ENCODE measurements around the gene CDCA4.

CDCA4 gene

DNA sequence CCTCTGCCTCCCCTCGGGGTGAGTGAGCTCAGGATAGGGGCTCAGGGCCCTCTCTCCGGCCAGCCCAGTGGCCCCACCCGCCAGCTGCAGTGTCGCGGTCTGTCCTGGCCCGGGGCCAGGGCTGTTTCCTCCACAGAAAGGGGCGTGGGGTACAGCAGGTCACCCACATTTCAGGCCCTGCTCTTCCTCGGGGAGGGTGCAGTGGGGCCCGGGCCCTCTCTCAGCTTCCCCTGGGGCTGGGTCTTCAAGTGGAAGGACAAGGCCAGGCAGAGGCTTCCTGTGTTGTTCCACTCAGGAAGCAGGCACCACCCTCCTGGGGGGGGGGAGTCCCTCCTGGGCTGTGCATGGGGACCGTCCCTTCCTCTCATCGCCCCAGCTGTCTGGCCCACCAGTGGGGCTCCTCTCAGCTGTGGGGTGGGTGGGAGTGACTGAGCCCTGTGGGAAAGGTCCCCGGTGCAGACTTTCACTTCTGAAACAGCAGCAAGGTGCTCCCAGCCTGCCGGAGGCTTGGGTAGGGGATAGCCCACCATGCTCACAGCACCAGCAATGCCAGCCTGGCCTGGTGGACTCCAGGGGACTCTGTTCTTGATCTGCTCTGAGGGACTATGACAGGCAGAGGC is 40.7 kb upstream of the CDCA4 start:
- TF ChIP-seq, protein P1, sequence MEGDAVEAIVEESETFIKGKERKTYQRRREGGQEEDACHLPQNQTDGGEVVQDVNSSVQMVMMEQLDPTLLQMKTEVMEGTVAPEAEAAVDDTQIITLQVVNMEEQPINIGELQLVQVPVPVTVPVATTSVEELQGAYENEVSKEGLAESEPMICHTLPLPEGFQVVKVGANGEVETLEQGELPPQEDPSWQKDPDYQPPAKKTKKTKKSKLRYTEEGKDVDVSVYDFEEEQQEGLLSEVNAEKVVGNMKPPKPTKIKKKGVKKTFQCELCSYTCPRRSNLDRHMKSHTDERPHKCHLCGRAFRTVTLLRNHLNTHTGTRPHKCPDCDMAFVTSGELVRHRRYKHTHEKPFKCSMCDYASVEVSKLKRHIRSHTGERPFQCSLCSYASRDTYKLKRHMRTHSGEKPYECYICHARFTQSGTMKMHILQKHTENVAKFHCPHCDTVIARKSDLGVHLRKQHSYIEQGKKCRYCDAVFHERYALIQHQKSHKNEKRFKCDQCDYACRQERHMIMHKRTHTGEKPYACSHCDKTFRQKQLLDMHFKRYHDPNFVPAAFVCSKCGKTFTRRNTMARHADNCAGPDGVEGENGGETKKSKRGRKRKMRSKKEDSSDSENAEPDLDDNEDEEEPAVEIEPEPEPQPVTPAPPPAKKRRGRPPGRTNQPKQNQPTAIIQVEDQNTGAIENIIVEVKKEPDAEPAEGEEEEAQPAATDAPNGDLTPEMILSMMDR (IDR thresholded peaks at IDR 0.05; ENCODE audit: low read depth, low read length): no peak
- H3K4me3 ChIP-seq (replicated peaks in 1 of 2; ENCODE audit: low read depth in 2 of 2, low read length in 2 of 2): no peak overlapping the region
- DNase-seq (ENCODE audit: low read depth in 2 of 2): no peak

DNA sequence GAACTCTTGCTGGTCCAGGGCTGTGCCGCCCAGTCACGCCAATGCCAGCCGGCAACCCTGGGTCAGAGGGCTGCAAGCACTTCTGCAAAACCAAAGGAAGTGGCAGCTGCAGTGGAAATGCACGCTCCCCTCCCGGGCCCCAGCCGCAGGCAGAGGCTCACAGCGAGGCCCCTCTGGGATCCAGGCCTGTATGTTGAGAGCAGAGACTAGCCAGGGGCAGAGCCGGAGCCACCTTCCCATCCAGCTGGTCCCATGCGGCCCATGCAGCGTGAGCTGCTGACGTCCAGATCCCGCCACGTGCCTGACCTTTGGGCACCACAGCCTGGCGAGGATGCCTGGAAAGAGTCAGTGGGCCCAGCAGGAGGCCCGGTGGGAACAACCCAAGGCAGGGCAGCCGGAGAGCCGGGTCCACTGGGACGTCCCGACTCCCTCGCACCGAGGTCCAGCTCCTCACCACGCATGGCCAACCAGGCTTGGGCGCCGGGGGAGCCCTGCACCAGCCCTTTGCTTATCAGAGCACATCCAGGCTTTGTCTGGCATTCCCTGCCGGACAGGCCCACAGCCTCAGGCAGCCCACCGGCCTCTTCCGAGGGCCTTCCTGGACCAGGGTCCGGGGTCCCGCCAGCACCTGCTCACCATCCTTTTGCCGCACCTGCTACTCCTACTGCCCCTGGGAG is 40.0 kb upstream of the CDCA4 start:
- no peak overlapping the region for H3K4me3 ChIP-seq (replicated peaks in 1 of 2; ENCODE audit: low read depth in 2 of 2, low read length in 2 of 2)
- TF ChIP-seq, protein P1 (IDR thresholded peaks at IDR 0.05; ENCODE audit: low read depth, low read length): no peak
- DNase-seq (ENCODE audit: low read depth in 2 of 2): no peak

DNA sequence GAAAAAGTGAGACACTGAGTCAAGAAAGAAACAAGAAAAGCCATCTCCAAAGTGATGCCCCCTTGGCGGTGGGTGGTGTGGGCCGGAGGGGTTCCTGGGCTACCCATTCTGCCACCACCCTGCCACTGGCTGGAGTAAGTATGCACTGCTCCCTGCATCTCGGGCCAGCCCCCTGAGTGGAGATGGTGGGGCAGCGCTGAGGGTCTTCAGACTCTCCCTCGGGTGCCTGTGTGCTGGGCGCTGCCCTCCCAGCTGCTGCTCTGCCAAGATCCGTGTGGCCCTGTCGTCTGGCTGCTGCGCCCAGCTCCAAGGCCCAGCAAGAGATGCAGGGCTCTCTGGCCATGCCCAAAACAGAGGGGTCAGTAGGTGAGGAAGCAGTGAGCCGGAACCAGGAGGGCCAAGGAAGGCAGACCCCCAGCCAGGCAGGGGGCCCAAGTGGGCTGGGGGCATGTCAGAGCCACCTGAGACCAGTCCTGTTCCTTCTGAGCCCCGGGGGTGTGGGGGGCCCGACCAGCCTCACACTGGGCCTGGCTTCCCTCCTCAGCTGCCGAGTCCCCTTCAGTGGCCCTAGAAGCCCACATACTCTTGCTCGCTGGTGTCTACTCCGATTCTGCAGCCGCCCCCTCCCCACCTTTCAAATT is 39.2 kb upstream of the CDCA4 start:
- no peak for DNase-seq (ENCODE audit: low read depth in 2 of 2)
- H3K4me3 ChIP-seq (replicated peaks in 1 of 2; ENCODE audit: low read depth in 2 of 2, low read length in 2 of 2): no peak overlapping the region
- TF ChIP-seq, protein P1 (IDR thresholded peaks at IDR 0.05; ENCODE audit: low read depth, low read length): no peak

DNA sequence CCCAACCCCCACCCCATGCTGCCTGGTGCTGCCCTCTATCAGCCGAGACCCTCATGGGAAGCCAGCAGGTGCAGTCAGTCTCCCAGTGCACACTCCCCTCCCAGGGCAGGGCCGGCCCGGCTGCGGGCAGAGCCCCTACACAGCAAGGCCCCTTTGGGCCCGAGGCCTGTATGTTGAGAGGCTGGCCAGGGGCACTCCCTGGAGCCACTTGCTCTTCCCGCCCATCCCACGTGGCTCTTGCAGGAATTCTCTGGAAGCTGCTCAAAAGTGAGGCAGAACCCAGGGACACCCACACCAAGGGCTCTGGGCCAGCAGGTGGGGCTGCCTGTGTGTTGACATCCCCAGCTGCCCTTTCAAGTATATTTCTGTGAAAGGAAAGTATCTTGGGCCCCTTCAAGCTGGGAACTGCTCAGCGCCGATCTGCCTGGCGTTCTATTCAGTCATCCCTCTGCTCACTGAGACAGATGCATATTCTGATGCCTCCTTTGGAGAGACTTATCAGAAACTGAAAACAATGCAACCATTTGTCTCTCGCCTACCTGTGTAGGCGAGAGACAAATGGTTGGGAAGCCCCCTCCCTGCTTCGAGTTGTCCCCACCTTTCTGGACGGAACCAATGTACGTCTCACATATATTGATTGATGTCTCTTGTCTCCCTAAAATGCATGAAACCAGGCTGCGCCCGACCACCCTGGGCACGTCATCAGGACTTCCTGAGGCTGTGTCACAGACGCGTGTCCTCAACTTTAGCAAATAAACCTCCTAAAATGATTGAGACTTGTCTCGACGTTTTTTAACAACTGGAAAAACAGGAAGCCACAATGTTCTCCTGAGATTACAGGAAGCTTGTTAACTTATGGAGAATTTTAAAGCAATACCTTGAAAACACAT is 38.4 kb upstream of the CDCA4 start:
- DNase-seq (ENCODE audit: low read depth in 2 of 2): peak in 1 of 2 donors; percentile 35
- TF ChIP-seq, protein P1 (IDR thresholded peaks at IDR 0.05; ENCODE audit: low read depth, low read length): no peak
- no peak overlapping the region for H3K4me3 ChIP-seq (replicated peaks in 1 of 2; ENCODE audit: low read depth in 2 of 2, low read length in 2 of 2)

DNA sequence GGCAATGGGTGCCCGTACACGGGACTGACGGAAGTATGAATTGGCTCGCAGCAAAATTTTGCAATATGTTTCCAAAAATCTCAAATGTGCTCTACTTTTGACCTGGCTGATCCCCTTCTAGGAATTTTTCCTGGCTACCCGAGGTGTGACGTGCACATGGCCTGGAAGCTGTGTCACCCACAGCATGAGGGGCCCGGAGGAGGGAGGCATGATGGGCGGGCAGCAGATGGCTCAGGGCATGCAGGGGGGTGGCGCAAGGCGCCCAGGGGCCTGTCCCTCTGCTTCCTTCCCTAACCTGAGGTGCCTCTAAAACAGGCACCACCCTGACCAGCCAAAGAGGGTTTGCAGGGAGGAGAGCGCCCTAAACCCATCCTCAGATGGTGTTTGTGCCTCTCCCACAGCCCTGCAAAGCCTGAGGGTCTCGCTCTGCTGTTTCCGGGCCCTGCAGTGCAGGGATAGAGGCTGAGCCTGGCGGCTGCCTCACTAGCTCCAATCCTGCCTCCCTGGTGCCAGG is 37.7 kb upstream of the CDCA4 start:
- DNase-seq (ENCODE audit: low read depth in 2 of 2): no peak
- H3K4me3 ChIP-seq (replicated peaks in 1 of 2; ENCODE audit: low read depth in 2 of 2, low read length in 2 of 2): no peak overlapping the region
- TF ChIP-seq, protein P1 (IDR thresholded peaks at IDR 0.05; ENCODE audit: low read depth, low read length): no peak

DNA sequence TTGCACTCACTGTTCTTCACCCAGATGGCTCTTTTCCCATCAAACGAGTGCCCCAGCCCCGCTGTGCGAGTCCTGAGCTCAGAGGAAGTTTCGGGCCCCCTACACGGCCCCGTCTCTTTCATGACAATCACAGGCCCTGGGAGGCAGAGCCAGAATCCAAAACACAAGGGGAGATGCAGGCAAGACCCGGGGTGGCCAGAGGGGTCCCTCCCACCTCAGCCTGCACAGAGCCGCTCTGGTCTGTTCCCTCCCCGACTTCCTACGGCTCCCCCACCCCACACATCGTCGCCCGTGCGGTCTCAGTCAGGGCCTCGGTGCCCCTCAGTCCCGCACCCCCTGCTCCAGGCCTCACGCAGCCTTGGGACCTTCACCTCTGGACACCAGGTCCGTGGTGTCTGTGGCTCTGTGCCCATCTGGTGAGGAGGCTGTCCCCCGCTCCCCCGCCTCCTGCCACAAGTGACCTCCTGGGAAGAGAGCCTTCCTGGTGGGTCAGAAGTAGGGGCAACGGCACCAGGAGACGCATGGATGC is 35.5 kb upstream of the CDCA4 start:
- no peak for DNase-seq (ENCODE audit: low read depth in 2 of 2)
- TF ChIP-seq, protein P1 (IDR thresholded peaks at IDR 0.05; ENCODE audit: low read depth, low read length): no peak
- H3K4me3 ChIP-seq (replicated peaks in 1 of 2; ENCODE audit: low read depth in 2 of 2, low read length in 2 of 2): no peak overlapping the region
